AG08395 (cell line): Measurements from ENCODE around the gene CARS2.
"Not testable (repeated sequence)": the region's sequence is repeated elsewhere in the genome, so short reads cannot be mapped to it uniquely, and the experiment has no call there.

ENCODE experiments used
- DNase-seq: peaks from one replicate; pipeline ENCODE4 v3.0.0; 2012; ENCODE audit warnings: mixed read lengths, low spot score

CARS2 gene, protein sequence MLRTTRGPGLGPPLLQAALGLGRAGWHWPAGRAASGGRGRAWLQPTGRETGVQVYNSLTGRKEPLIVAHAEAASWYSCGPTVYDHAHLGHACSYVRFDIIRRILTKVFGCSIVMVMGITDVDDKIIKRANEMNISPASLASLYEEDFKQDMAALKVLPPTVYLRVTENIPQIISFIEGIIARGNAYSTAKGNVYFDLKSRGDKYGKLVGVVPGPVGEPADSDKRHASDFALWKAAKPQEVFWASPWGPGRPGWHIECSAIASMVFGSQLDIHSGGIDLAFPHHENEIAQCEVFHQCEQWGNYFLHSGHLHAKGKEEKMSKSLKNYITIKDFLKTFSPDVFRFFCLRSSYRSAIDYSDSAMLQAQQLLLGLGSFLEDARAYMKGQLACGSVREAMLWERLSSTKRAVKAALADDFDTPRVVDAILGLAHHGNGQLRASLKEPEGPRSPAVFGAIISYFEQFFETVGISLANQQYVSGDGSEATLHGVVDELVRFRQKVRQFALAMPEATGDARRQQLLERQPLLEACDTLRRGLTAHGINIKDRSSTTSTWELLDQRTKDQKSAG

DNA sequence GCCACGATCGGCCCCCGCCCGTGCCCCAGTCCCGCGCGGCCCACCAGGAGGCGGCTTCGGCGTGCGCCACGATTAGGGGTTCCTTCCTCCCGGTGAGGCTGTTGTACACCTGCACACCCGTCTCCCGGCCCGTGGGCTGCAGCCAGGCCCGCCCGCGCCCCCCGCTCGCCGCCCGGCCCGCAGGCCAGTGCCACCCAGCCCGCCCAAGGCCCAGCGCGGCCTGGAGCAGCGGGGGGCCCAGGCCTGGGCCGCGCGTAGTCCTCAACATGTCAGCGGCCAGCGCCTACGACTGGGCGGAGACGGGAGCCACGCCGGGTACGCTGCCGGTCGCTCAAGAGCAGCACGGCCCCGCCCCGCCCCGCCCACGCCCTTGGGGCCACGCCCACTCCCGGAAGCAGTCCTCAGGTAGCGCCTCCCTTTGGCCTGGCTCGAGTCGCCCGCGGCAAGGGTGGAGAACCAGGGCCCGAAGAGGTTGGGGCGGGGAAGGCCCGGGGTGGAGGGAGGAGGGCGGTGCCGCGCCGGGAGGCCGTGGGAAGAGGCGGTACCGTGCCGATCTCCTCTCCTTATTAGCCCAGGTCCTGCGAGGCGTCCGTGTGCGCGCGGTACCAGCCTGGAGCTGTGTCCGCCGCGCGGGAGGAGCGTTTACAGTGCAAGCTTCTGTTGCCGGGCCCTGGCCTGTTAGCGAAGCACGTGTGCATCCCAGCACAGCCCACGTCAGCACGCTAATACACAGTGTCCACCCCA lies at the start of gene CARS2:
CARS2 (minus strand) TSS at position 291 of the 744 bp plus-strand sequence; CDS start at position 268, 23 bp downstream.
- DNase-seq: peak; percentile 95

DNA sequence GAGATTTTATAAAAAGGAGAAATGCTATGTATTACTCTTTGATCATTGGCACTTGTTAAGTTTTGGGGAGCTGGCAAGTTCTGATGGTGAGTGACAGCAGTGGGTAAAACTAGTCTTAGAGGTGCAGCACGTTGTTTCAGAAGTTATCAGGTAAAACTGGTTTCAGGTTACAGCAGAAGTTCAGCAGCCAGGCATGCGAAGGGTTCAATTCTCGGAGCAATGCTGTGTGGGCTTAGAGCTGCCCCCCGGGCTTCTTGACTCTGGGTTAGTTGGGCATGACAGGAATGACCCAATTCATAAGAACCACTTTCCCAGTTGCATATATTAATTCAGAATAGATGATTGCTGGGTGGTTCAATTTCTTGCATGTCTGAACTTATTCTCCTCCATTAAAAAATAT lies 42.4 kb upstream of the CARS2 start:
- no peak for DNase-seq

DNA sequence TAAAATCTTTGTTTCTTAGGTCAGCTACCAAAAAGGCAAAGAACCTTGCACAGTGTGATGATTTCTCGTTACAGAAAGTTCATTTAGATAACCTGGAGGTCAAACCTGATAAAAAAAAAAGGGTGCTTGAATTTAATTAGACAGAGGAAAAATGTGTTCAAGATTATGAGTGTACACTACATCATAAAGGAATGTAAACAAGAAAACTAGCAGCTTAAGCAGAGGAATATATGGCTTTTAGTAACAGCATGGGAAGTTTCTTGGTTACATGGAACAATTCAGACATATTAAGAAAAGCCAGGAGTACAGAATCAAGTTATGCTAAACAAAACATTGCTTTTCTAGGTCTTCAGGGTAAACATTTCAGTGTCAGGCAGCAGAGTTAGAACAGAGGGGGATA lies 40.5 kb upstream of the CARS2 start:
- DNase-seq: no peak

DNA sequence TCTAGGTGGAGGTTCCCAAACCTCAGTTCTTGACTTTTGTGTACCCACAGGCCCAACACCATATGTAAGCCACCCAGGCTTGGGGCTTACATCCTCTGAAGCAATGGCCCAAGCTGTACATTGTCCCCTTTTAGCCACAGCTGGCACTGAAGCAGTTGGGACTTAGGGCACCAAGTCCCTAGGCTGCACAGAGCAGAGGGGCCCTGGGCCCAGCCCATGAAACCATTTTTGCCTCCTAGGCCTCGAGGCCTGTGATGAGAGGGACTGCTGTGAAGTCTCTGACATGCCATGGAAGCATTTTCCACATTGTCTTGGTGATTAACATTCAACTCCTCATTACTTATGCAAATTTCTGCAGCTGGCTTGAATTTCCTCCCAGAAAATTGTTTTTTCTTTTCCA lies 37.8 kb upstream of the CARS2 start:
- no peak for DNase-seq

DNA sequence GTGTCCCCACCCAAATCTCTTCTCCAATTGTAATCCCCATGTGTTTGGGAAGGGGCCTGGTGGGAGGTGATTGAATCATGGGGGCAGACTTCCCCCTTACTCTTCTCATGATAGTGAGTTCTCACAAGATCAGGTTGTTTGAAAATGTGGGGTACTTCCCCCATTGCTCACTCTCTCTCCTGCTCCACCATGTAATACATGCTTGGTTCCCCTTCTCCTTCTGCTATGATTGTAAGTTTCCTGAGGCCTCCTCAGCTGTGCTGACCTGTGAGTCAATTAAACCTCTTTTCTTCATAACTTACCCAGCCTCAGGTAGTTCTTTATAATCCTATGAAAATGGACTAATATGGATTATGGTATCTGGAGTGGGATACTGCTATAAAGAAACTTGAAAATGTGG lies 31.6 kb upstream of the CARS2 start:
- DNase-seq: no peak

DNA sequence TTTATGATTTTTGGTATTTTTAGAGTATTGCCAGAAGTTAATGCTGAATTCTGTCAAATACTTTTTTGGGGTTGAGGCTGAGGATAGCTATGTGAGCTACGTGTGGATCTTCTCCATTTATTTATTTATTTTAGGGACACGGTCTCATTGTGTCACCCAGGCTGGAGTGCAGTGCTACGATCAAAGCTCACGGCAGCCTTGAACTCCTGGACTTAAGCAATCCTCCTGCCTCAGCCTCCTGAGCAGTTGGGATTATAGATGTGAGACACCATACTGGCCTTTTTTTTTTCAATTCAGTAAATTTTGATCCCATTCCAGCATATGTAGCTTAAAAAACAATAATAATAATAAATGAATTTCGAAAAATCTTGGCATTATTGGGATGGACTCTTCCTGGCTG lies 28.6 kb upstream of the CARS2 start:
- DNase-seq: no peak

DNA sequence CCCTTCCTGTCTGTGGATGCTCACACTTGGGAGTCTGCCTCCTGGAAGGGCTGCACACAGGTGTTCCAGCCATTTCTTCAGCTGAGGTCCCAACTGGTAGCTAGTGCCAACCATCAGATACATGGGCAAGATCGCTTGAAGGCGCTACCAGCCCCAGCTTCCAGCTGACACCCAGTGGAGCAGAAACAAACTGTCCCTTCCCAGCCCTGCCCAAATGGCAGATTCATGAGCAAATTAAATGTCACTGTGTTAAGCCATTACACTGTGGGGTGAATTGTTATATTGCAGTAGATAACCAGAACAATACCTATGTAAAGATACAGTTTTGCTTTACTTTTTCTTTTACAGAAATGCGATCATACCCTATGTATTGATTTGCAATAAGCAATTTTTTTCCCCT lies 25.2 kb upstream of the CARS2 start:
- no peak for DNase-seq

DNA sequence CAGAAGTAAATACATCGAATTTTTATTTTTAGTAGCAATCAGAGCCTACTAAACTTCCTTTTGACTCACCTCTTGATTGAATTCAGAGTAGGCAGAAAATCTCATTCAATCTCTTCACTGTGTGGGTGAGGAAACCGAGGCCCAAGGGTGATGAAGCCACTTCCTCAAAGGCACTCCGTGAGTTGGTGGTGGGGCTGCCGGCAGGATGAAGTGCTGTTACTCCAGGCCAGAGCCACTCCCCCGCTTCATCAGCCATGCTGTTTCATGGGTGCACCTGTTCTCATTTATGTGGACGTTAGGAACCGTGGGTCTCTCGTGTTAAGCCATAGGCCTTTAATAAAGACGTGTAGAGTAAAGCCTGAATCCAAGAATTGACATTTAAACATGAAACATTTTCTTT lies 20.8 kb upstream of the CARS2 start:
- no peak for DNase-seq

DNA sequence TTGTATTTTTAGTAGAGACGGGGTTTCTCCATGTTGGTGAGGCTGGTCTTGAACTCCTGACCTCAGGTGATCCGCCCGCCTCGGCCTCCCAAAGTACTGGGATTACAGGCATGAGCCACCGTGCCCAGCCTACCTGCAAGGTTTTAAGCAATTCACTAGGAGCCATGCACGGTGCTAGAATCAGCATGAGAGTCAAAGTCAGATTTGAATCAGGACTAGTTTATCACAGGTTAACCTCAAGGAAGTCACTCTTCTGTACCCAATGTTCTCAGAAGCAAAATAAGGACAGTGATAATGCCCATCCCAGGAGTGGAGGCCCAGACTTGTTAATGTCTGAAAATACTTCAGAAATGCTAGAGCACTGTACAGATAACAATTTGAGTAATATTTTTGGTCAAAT lies 20.2 kb upstream of the CARS2 start:
- DNase-seq: not testable (repeated sequence)

DNA sequence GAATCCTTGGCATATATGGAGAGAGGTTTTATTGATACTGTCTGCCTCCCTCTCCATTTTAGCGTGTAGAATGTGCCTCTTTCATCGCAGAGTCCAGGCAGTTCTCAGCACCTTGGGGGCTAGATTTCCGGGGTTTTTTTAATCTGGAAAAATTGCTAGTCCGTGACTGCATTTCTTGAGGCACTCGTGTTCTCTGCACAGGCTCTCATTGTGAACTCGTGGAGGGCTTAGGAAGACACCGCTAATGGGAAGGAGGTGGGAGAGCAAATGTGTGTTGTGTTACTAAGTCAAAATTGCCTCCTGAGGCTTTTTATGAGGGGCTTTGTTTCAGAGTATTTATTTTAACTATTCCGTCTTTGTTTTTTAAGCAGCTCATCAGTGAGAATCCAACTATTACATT lies 17.7 kb upstream of the CARS2 start:
- DNase-seq: no peak

DNA sequence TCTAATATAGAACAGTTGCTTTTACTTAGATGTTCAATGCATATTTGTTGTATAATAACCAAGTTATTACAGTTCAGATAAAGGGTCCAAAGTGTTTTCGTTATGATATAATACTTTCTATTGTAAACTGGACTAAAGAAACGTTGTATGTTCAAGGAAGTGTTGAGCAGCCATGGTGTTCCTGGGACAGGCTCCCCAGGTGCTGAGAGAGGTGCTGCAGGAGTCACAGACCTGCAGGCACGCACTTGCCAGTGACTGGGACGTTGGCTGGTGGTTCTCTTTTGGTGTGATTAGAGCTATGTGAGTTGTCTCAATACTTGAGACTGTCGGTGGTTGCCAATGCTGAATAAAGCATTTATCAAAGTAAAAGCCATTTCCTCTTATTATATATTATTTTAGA lies 17.1 kb upstream of the CARS2 start:
- no peak for DNase-seq

DNA sequence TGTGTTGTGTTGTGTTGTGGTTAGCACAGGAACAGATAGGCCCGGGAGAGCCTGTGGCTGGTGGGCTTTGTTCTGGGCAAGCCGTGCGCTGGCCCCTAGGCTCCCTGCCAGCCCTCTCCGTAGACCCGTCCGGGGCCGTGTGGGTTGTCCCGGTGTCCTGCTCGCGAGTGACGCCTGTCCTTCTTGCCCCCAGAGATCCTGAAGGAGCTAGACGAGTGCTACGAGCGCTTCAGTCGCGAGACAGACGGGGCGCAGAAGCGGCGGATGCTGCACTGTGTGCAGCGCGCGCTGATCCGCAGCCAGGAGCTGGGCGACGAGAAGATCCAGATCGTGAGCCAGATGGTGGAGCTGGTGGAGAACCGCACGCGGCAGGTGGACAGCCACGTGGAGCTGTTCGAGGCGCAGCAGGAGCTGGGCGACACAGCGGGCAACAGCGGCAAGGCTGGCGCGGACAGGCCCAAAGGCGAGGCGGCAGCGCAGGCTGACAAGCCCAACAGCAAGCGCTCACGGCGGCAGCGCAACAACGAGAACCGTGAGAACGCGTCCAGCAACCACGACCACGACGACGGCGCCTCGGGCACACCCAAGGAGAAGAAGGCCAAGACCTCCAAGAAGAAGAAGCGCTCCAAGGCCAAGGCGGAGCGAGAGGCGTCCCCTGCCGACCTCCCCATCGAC lies 13.3 kb upstream of the CARS2 start:
- no peak for DNase-seq

DNA sequence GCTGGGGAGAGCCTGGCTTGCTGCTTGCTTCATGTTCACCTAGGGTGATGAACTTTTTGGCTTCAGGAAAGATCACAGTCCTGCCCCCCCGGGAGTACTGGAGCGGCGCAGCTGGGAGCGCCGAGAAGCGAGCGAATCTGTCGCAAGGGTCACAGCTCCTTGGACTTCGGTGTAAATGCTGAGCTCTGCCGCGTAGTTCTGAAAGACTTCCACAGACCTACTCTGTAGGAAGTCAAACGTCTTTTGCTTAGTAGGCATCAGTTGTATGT lies 10.3 kb upstream of the CARS2 start:
- DNase-seq: no peak

DNA sequence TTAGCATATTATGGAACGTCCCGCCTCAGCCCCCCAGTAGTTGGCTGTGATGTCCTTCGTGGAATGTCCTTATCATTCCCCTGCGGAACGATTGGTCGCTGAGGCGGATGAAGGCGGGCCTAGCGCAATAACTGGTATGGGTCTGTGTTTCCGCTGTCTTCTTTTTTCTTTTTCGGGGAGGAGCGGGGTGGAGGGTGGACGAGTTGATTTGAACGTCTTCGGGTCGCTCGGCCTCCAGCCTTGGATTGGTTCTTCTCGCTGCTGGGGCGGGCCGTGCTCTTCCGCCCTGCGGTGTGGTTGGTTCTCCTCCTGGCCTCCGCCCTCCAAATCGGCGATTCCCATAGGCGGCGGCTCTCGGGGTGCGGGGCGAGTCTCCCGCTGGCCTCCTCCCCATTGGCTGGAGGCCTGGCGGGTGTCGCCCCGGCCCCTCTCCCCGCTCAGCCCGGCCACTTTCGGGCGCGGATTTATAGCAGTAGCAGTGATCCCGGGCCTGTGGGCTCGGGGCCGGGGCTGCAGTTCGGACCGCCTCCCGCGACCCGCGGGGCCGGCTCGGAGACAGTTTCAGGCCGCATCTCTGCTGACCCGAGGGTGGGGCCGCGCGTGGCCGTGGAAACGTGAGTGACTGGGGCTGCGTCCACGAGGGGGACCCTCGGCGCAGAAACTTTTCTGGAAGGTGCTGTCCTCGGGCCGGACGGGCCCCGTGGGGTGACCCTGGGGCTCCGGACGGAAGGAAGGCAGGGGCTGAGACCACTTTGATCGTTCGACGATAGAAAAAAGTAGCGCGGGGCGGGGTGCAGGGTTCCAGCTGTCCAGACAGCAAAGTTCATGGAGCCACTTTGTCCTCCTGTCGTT lies 9.7 kb upstream of the CARS2 start:
- peak; percentile 95 for DNase-seq

DNA sequence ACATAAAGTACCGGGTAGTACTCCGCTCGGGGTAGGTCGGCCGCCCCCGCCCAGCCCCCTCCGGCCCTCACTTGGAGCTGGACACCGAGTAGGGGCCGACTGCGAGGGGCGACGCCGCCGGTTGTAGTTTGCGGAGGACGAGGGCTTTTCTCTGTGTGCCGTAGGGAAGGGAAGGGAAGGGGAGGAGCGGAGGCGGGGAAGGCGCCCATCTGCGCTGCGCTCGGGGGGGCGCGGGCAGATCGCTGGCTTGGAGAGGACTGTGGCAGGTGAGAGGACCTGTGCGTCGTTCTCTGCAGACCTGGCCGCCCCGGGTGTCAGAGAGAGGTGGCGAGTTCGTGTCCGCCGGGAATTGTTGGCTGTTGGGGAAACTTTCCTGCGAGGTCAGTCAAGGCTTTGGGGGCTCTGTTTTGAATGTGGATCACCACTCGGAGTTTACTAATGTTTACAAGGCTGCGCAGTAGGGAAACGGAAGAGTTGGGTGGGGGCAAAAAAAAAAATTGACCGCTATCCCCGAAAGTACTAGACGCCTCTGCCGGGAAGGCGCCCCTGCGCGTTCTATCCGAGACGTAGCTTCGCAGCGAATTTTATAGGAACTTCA lies 9.0 kb upstream of the CARS2 start:
- no peak for DNase-seq

DNA sequence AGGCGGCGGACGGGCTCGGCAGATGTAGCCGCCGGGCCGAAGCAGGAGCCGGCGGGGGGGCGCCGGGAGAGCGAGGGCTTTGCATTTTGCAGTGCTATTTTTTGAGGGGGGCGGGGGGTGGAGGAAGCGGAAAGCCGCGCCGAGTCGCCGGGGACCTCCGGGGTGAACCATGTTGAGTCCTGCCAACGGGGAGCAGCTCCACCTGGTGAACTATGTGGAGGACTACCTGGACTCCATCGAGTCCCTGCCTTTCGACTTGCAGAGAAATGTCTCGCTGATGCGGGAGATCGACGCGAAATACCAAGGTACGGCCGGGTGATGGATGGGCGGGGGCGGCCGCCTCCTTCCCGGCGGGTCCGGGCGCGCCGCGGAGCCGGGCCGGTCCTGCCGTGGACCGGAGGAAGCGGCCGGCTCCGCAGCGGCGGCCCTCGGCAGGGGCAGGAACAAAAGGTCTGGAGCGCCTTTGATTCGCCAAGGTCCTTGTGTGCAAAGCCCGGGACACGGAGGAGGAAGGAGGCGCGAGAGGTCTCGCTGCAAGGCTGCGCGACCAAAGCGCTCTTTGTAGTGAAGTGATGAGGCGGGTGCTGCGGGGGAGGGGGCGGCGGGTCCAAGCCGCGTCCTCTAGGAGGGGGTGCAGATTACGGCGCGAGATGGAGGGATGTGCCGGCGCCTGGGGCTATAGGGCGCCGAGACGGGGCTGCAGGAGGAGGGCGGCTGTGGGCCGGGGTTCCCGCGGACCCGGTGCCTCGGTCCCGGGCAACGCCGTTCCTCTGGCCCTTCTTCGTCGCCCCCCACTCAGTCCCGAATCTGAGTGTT lies 8.3 kb upstream of the CARS2 start:
- DNase-seq: no peak

DNA sequence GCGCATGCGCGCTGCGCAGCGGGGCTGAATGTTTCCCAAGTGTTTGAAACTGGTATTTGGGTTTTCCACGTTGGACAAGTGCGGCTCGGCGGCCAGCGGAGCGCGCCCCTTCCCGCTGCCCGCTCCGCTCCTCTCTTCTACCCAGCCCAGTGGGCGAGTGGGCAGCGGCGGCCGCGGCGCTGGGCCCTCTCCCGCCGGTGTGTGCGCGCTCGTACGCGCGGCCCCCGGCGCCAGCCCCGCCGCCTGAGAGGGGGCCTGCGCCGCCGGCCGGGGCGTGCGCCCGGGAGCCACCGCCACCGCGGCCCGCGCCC lies 7.7 kb upstream of the CARS2 start, which contains the start of gene ING1:
ING1 (plus strand) TSS at position 59 of the 311 bp plus-strand sequence. CDS start 450 bp downstream, outside the sequence.
- no peak for DNase-seq

DNA sequence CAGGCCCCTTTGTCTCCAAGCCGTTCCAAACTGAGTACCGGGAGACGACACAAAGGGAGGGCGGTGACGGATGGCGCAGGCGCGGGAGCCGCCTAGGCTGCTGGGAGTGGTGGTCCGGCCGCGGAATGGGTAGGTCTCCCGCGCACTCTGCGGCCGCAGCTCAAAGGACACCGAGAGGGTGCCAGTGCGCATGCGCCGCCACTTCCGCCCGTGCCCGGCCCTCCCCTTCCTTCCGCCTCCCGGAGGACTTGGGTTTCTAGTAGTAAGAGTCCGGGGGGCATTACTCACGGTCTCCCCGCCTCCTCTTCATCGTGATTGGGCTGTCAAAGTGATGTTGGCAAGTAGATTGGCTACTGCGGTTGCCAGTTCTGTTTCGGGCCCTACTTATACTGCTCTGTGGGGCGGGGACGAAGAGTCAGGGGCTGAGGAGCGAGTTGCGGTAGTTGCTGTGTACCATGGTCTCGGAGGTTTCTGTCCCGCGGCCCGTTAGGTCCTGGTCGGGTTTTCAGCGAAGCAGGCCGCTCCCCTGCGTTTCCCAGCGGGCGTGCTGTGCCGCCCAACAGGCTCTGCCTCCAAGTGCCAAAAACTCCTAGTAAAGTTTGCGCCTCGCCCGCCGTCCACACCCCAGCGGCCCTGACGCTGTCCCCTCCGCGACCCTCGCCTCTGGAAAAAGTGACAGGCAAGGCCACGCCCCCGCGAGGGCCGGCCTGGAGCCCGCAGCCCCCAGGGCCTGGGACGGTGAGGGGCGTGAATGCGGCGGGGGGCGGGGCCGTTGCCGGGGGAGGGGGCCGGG lies 7.1 kb upstream of the CARS2 start:
- DNase-seq: peak; percentile 98

DNA sequence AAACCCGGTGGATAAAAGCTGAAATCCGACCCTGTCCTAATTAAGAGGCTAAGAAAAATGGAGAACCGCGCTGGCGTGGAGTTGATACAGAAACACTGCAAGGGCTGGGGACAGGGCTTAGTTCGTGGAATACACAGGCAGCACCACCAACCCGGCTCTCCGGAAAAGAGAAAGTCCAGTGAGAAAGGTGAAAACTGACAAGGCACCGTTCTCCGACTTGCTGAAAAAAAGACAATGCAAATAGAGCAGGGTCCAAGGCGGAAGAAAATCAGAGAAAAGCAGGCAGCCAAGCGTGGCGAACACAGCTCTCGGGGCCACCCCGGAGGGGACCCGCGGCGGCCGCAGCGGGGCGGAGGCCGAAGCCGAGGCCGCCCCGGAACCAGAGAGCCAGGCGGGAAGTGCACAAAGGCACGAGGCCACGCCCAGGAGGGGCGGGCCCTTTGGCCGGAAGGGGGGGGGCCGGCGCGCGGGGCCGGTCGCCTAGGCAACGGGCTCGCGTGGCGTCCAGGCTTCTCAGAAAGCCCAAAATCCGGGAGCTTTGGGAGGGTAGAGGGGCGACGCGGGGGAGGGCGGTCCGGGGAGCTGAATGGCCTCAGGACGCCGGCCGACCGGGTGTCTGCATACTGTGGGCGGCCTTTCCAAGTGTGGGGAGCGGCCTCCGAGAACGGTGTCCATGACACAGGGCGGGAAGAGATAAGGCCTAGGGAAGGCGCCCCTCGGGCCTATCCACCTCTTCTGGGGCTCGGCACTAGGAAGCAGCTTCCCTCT lies 6.3 kb upstream of the CARS2 start:
- DNase-seq: peak; percentile 90
